ENCODE measurements around the gene MROH8. TPM values are rescaled to one million over a fixed set of nuclear protein-coding genes. Genes with fewer than 3 reads are reported as not detected.

MROH8 gene
- total RNA-seq, 3 donors from 2014 or later (not counting 1 experiment from before 2014, with no cell fraction given), result 1.7 to 3.2 (median 2.3) TPM

- no peaks in the 10 kb centered on the region for H3K36me3 Mint-ChIP-seq
- no peak overlapping the region for H3K4me3 Mint-ChIP-seq
- no peaks in the 10 kb centered on the region for H3K9me3 Mint-ChIP-seq
- Histone ChIP-seq H3K27ac (ENCODE audit: low read length) (no peak overlapping the region), H3K4me3 (ENCODE audit: low read length) (no peak overlapping the region), H3K4me1 (ENCODE audit: control insufficient read depth, insufficient read depth, low read length) (no peaks in the 10 kb centered on the region), H3K9me3 (ENCODE audit: control insufficient read depth, insufficient read depth, low read length) (no peaks in the 10 kb centered on the region), H3K27me3 (ENCODE audit: control insufficient read depth, insufficient read depth, low read length) (no peaks in the 10 kb centered on the region), H3K36me3 (ENCODE audit: control insufficient read depth, insufficient read depth, low read length) (no peaks in the 10 kb centered on the region)
- H3K27me3 Mint-ChIP-seq (ENCODE audit: low read depth in 2 of 2), result no peaks in the 10 kb centered on the region
- no peaks in the 10 kb centered on the region for H3K4me1 Mint-ChIP-seq
- no peak for ATAC-seq
- intact Hi-C loops (cut with micrococcal nuclease), result no loop called here
- 83% methylated on average over 1 of the region's 1 CpG for WGBS (ENCODE audit: insufficient coverage)
- TF ChIP-seq CTCF (IDR thresholded peaks at IDR 0.05), result no peak
- no peak overlapping the region for H3K27ac Mint-ChIP-seq
- no peak for DNase-seq
Observed at GRCh38 chr20:37165031-37165430, 14.3 kb downstream of the MROH8 start.

- TF ChIP-seq CTCF (IDR thresholded peaks at IDR 0.05), result no peak
- H3K4me3 Mint-ChIP-seq, result no peak overlapping the region
- Histone ChIP-seq H3K27me3 (ENCODE audit: control insufficient read depth, insufficient read depth, low read length) (no peaks in the 10 kb centered on the region), H3K9me3 (ENCODE audit: control insufficient read depth, insufficient read depth, low read length) (no peaks in the 10 kb centered on the region), H3K27ac (ENCODE audit: low read length) (no peak overlapping the region), H3K36me3 (ENCODE audit: control insufficient read depth, insufficient read depth, low read length) (no peaks in the 10 kb centered on the region), H3K4me3 (ENCODE audit: low read length) (no peak overlapping the region), H3K4me1 (ENCODE audit: control insufficient read depth, insufficient read depth, low read length) (no peaks in the 10 kb centered on the region)
- H3K27ac Mint-ChIP-seq, result no peak overlapping the region
- H3K36me3 Mint-ChIP-seq, result no peaks in the 10 kb centered on the region
- ATAC-seq (no peak), DNase-seq (no peak)
- no peaks in the 10 kb centered on the region for H3K4me1 Mint-ChIP-seq
- 93% methylated on average over 4 of the region's 4 CpGs for WGBS (ENCODE audit: insufficient coverage)
- H3K27me3 Mint-ChIP-seq (ENCODE audit: low read depth in 2 of 2), result no peaks in the 10 kb centered on the region
- intact Hi-C loops (cut with micrococcal nuclease), result no loop called here
- H3K9me3 Mint-ChIP-seq, result no peaks in the 10 kb centered on the region
Observed at GRCh38 chr20:37163832-37164554, 15.4 kb downstream of the MROH8 start.

- ATAC-seq (no peak), DNase-seq (no peak)
- Histone ChIP-seq H3K4me3 (ENCODE audit: low read length) (no peak overlapping the region), H3K4me1 (ENCODE audit: control insufficient read depth, insufficient read depth, low read length) (no peaks in the 10 kb centered on the region), H3K36me3 (ENCODE audit: control insufficient read depth, insufficient read depth, low read length) (no peaks in the 10 kb centered on the region), H3K9me3 (ENCODE audit: control insufficient read depth, insufficient read depth, low read length) (no peaks in the 10 kb centered on the region), H3K27me3 (ENCODE audit: control insufficient read depth, insufficient read depth, low read length) (no peaks in the 10 kb centered on the region), H3K27ac (ENCODE audit: low read length) (no peak overlapping the region)
- Mint-ChIP-seq H3K27ac (no peak overlapping the region), H3K4me3 (no peak overlapping the region), H3K36me3 (no peaks in the 10 kb centered on the region), H3K9me3 (no peaks in the 10 kb centered on the region), H3K27me3 (ENCODE audit: low read depth in 2 of 2) (no peaks in the 10 kb centered on the region), H3K4me1 (no peaks in the 10 kb centered on the region)
- 100% methylated on average over 3 of the region's 6 CpGs for WGBS (ENCODE audit: insufficient coverage)
- no peak for TF ChIP-seq CTCF (IDR thresholded peaks at IDR 0.05)
- intact Hi-C loops (cut with micrococcal nuclease), result no loop called here
Observed at GRCh38 chr20:37162646-37163045, 16.7 kb downstream of the MROH8 start.

Data from natural killer cell (primary cell).